AG04449 (cell line): Measurements from ENCODE around the gene GRIA1.

Experiments used
- CTCF ChIA-PET: fragments of 350-600 bp; formaldehyde crosslinking; extraction: SDS; loops from one replicate; lab custom pipeline; 2021; ENCODE audit warnings: antibody characterized with exemption; lab: Yijun Ruan, JAX
- POLR2A ChIA-PET: fragments of 400-600, 350-600 bp; formaldehyde crosslinking; extraction: SDS; loops from one replicate; lab custom pipeline; 2020; ENCODE audit warnings: antibody characterized with exemption, inconsistent platforms; lab: Yijun Ruan, JAX
- DNase-seq: peaks from one replicate; pipeline ENCODE4 v3.0.0-alpha.2; 2010; ENCODE audit warnings: low read depth, low spot score
- H3K4me3 ChIP-seq: 2 replicates; pipeline ENCODE4 v1.5.1; 2011; ENCODE audit warnings: low read depth, mild to moderate bottlenecking, control low read depth, low read length
- CTCF ChIP-seq: IDR thresholded peaks from one replicate; pipeline ENCODE4 v1.5.1; 2011; ENCODE audit warnings: mild to moderate bottlenecking, moderate library complexity, low read length, control low read depth, inconsistent platforms; ENCODE audit not compliant: insufficient read depth; ENCODE audit errors: missing control alignments

The GRIA1 gene

GRCh38 chr5:153489611-153490010 is 859 bp upstream of the GRIA1 start:
- ChIA-PET POLR2A (interaction anchor here (0.5 kb wide), 1 partner anchor 11 kb away, joined by 3 read pairs; no protein-coding TSS in a partner anchor), CTCF (interaction anchor here (0.8 to 1.6 kb wide), 5 partner anchors 10 to 485 kb away, joined by 3 to 8 read pairs (median 3); no protein-coding TSS in a partner anchor)
- H3K4me3 ChIP-seq, result no peak overlapping the region
- no peak for DNase-seq
- TF ChIP-seq CTCF, result no peak

DNA sequence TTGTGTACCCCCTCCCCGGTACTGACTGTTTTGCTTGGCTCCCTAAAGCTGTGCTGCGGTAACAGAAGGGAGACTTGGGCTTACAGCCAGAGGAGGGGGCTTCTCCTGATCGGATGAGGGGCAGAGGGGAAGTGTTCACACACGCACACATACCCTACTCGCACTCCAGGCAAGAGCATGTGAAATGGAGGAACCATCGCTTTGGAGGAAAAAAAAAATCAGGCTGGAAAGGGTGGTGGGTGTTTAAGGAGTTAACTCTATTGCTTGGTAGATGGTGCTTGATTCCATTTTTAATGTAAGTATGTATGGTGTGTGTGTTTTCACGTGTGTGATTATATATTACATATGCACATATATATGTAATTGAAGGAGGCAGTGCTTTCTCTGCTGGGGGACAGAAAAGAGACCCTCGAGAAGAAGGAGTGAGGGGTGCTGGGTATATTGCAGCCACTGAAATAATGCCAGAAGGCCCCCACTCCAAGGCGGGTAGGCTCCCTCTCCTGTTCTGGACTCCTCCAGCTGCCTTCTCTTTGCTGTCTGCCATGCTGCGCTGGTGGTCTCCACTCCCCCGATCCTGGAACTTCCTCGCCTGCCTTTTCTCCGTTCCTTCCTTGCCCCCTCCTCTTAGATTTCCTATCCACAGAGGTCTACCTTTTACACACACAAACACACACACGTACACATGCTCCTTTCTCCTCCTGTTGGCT is 721 bp downstream of the GRIA1 start:
- no peak for TF ChIP-seq CTCF
- POLR2A ChIA-PET, result no interaction called here
- H3K4me3 ChIP-seq, result peak overlapping the region; percentile 62
- no peak for DNase-seq
- CTCF ChIA-PET, result interaction anchor here (1.2 to 1.6 kb wide), 3 partner anchors 219 to 474 kb away, joined by 3 to 8 read pairs (median 5); no protein-coding TSS in a partner anchor

DNA sequence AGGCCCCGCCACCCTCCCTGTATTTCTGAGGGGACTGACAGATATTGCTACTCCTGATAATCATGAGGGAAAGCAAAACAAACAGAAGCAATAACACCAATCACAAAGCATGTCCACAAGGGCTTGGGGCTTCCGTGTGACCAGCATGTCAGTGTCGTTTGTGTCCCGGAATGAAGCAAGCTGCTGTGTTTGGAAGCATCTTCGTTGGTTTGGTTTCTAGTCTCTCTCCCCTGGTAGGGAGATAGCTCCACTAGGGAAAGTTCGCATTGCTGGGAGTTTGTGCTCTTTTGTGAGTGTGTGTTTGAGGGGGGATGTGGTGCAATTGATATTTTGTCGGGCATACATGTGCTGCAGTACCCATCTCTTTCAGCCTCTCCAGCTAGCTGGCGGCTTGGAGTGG is 1.4 kb downstream of the GRIA1 start:
- peak overlapping the region; percentile 62 for H3K4me3 ChIP-seq
- no peak for DNase-seq
- TF ChIP-seq CTCF, result no peak
- POLR2A ChIA-PET, result no interaction called here
- CTCF ChIA-PET, result interaction anchor here (0.6 to 1.5 kb wide), 3 partner anchors 134 to 473 kb away, joined by 3 to 5 read pairs (median 3); no protein-coding TSS in a partner anchor

DNA sequence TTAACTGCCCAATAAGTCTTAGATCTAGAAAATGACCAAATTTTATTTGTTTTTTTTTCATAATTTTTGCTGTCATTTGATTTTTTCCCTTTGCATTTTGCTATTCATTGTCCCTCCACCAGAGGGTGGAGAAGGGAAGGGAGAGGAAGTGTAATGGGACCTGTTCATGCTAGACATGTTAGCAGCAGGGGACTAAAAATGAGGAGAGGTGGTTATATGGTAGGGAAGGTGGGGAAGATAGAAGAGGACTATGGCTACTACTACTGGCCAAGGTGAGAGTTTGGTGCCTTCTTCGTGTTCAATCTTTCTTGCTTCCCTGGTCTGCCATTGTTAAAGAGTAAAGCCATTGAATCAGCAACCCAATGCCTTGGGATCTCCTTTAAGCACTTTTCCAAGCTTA is 6.4 kb downstream of the GRIA1 start:
- DNase-seq, result no peak
- H3K4me3 ChIP-seq, result no peak overlapping the region
- TF ChIP-seq CTCF, result peak; percentile 64
- ChIA-PET CTCF (interaction anchor here (0.6 to 7.5 kb wide), 31 partner anchors 10 to 936 kb away, joined by 3 to 78 read pairs (median 4); no protein-coding TSS in a partner anchor), POLR2A (no interaction called here)

DNA sequence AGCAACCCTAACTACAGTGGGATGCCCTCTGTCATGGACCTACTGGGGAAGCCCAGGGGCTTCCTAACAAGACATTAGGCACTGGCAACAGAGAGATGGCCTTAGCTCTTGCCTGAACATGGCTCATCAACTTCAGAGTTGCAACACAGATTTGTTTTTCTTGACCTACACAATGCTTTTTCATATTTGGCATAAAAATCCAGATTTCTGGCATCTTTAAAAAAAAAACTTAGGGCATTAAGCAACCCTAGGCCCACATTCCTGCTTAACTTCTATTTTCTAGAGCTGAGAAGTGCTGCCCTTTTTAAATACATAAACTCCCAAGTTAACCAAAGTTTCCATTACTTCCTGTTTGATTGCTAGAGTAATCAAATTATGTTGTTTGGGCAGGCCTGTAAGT is 8.0 kb downstream of the GRIA1 start:
- POLR2A ChIA-PET, result interaction anchor here (0.6 kb wide), 1 partner anchor 466 kb away, joined by 3 read pairs; no protein-coding TSS in a partner anchor
- no peak overlapping the region for H3K4me3 ChIP-seq
- DNase-seq, result no peak
- CTCF ChIA-PET, result interaction anchor here (1.0 to 7.5 kb wide), 4 partner anchors 215 to 467 kb away, joined by 3 to 78 read pairs (median 8); no protein-coding TSS in a partner anchor
- no peak for TF ChIP-seq CTCF

DNA sequence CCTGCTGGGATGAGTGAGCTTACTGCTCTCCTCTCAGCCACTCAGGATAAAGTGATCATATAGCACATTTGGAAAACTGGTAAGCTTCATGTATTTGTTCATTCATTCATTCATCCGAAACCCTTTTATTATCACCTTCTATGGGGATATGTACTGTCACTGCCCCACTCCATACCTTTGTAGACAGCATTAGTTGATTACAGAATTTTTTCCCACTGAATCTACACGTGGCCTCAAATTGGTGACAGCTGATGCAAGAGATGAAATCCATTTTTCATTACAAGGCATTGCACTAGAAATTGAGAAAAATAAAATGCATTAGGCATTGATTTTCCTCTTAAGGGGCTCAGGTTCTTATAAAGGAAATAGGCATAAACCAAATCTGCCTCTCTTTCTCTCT is 9.7 kb downstream of the GRIA1 start:
- ChIA-PET CTCF (interaction anchor here (0.7 to 7.5 kb wide), 9 partner anchors 10 to 466 kb away, joined by 3 to 78 read pairs (median 6); no protein-coding TSS in a partner anchor), POLR2A (interaction anchor here (0.7 kb wide), 1 partner anchor 20 kb away, joined by 6 read pairs; no protein-coding TSS in a partner anchor)
- TF ChIP-seq CTCF, result no peak

More for the DNA sequence above, 9.7 kb downstream of the GRIA1 start:
- no peak for DNase-seq
- no peak overlapping the region for H3K4me3 ChIP-seq
